ENCODE measurements around the gene NXPH3. TPM values are rescaled to one million over a fixed set of nuclear protein-coding genes. Genes with fewer than 3 reads are reported as not detected.

NXPH3 gene
- total and polyA plus RNA-seq, 9 of the 15 experiments (the other 6 are each of a cell fraction or from before 2014, with no cell fraction given), result 0.04 to 0.27 (median 0.07) TPM; not detected in 2

GRCh38 chr17:49556223-49556943, 19.3 kb upstream of the NXPH3 start (continued):
- peak; percentile 82 for TF ChIP-seq REST (IDR thresholded peaks at IDR 0.05; ENCODE audit: borderline replicate concordance)
- TF ChIP-seq REST (CRISPR knock-in tag; IDR thresholded peaks at IDR 0.05; ENCODE audit: low read depth), result no peak
- no peak for TF ChIP-seq C11orf30 (IDR thresholded peaks at IDR 0.05; ENCODE audit: low read depth)
- no peak for TF ChIP-seq BRD9 (IDR thresholded peaks at IDR 0.05; ENCODE audit: low read depth, partially characterized antibody)
- peak; percentile 91 for TF ChIP-seq SMC3 (conservative IDR thresholded peaks at IDR 0.05; ENCODE audit: insufficient read depth, low read depth, low read length)
- TF ChIP-seq ZNF79 (CRISPR knock-in tag; IDR thresholded peaks at IDR 0.05; ENCODE audit: low read depth), result no peak
- peak; percentile 24; the same call in 1 of the 2 replicates for TF ChIP-seq MTA2 (IDR thresholded peaks at IDR 0.05; ENCODE audit: low read depth)
- TF ChIP-seq MAFG (tag; conservative IDR thresholded peaks at IDR 0.05), result no peak
- TF ChIP-seq EGR1 (conservative IDR thresholded peaks at IDR 0.05), result no peak
- no peak for TF ChIP-seq ZNF77 (CRISPR knock-in tag; IDR thresholded peaks at IDR 0.05)
- peak; percentile 45; the same call in 1 of the 2 replicates for TF ChIP-seq CREM (IDR thresholded peaks at IDR 0.05; ENCODE audit: low read depth)
- 0 out of 2 replicates have a peak, but pooled peaks have one; percentile 52 for TF ChIP-seq CTBP1 (IDR thresholded peaks at IDR 0.05; ENCODE audit: borderline replicate concordance)
- TF ChIP-seq TAF7 (tag; IDR thresholded peaks at IDR 0.05), result no peak
- no peak for TF ChIP-seq ZNF395 (CRISPR knock-in tag; IDR thresholded peaks at IDR 0.05)
- TF ChIP-seq ZNF511 (CRISPR knock-in tag; IDR thresholded peaks at IDR 0.05), result peak; percentile 79; the same call in 1 of the 2 replicates
- TF ChIP-seq ZNF133 (CRISPR knock-in tag; IDR thresholded peaks at IDR 0.05), result no peak
- peak; percentile 44 for TF ChIP-seq ZFX (CRISPR knock-in tag; IDR thresholded peaks at IDR 0.05)
- TF ChIP-seq E2F6 (IDR thresholded peaks at IDR 0.05; ENCODE audit: borderline replicate concordance in 1 of 2, extremely low read depth in 1 of 2, insufficient read depth in 1 of 2, insufficient read length in 1 of 2, low read depth in 1 of 2, low read length in 1 of 2, poor library complexity in 1 of 2, severe bottlenecking in 1 of 2), result peak in 1 of 2 experiments; percentile 43

Measured in K562 (cell line).